Endothelial cell of umbilical vein (primary cell): ENCODE results near the gene LRRC28.

Experiments
- EZH2 ChIP-seq: IDR thresholded peaks from 2 replicates; pipeline ENCODE4 v1.6.1; 2012; ENCODE audit warnings: borderline replicate concordance, low read depth, mild to moderate bottlenecking, moderate library complexity, low read length, inconsistent platforms; ENCODE audit not compliant: severe bottlenecking
- FOS ChIP-seq: IDR thresholded peaks from 2 replicates; pipeline ENCODE4 v1.6.1; 2011; ENCODE audit warnings: mild to moderate bottlenecking, low read length, moderate library complexity, borderline replicate concordance; ENCODE audit not compliant: insufficient read depth
- GATA2 ChIP-seq: IDR thresholded peaks from 2 replicates; pipeline ENCODE4 v1.7.0; 2011; ENCODE audit warnings: low read depth, mild to moderate bottlenecking, moderate library complexity, mixed read lengths, low read length; ENCODE audit not compliant: insufficient read length, insufficient read depth
- JUN ChIP-seq: IDR thresholded peaks from 2 replicates; pipeline ENCODE4 v1.6.1; 2011; ENCODE audit warnings: borderline replicate concordance, low read depth; ENCODE audit not compliant: insufficient read length, insufficient read depth
- MAX ChIP-seq: IDR thresholded peaks from 2 replicates; pipeline ENCODE4 v1.6.1; 2011; ENCODE audit not compliant: insufficient read depth, insufficient read length
- MYC ChIP-seq: IDR thresholded peaks from one replicate; pipeline ENCODE4 v1.6.1; 2011; ENCODE audit warnings: mild to moderate bottlenecking, low read depth, low read length
- POLR2A ChIP-seq: IDR thresholded peaks from 2 replicates; pipeline ENCODE4 v1.6.1; 2012; ENCODE audit warnings: low read depth, mild to moderate bottlenecking, control low read depth, low read length
- POLR2AphosphoS5 ChIP-seq: IDR thresholded peaks from 2 replicates; pipeline ENCODE4 v1.6.1; 2012; ENCODE audit warnings: low read depth, mild to moderate bottlenecking, control low read depth, low read length, moderate library complexity; ENCODE audit not compliant: insufficient read depth
- TF ChIP-seq, protein P1 (sequence below), 2 donors: IDR thresholded peaks; 1 replicate in 1 of 2; 2 replicates in 1 of 2; pipeline ENCODE4 v1.5.1; 2011; ENCODE audit warnings: low read length in 2 of 2, mild to moderate bottlenecking in 2 of 2, moderate library complexity in 2 of 2, control low read depth in 1 of 2, inconsistent platforms in 1 of 2, low read depth in 1 of 2; ENCODE audit not compliant: insufficient read depth in 1 of 2; ENCODE audit errors: extremely low read depth in 1 of 2

DNA sequence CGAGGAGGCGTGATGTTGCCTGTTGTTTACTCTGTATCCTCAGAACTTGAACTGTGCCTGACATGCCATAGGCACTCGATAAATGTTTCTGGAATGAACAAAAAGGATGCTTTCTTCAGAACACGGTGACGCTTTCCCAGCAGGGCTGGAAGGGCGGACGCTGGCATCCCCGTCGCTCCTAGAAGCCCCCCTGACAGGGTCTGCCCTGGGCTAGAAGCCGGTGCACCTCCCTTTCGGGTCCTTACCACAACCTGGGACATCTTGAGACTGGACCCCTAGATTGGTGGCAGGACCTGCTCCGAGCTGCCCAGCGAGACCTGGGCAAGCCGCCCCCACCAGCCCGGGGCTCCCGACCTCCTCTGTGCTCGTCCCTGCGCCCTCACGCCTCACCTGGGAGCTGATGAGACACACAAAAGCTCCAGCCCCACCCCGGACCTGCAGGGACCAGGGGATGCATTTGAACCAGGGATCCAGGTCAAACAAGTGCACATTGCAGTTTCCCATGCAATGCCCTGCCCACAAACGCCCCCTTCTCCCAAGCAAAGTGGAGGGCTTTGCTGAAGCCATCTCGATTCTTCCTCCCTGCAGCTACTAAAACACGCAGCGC, 183.3 kb downstream of the LRRC28 start:
- TF ChIP-seq, protein P1, sequence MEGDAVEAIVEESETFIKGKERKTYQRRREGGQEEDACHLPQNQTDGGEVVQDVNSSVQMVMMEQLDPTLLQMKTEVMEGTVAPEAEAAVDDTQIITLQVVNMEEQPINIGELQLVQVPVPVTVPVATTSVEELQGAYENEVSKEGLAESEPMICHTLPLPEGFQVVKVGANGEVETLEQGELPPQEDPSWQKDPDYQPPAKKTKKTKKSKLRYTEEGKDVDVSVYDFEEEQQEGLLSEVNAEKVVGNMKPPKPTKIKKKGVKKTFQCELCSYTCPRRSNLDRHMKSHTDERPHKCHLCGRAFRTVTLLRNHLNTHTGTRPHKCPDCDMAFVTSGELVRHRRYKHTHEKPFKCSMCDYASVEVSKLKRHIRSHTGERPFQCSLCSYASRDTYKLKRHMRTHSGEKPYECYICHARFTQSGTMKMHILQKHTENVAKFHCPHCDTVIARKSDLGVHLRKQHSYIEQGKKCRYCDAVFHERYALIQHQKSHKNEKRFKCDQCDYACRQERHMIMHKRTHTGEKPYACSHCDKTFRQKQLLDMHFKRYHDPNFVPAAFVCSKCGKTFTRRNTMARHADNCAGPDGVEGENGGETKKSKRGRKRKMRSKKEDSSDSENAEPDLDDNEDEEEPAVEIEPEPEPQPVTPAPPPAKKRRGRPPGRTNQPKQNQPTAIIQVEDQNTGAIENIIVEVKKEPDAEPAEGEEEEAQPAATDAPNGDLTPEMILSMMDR (IDR thresholded peaks at IDR 0.05; ENCODE audit: extremely low read depth in 1 of 2, insufficient read depth in 1 of 2, low read depth in 1 of 2, low read length in 2 of 2) = no peak
- TF ChIP-seq POLR2A (no peak), MYC (no peak), MAX (no peak), POLR2AphosphoS5 (no peak), EZH2 (no peak), GATA2 (no peak), FOS (no peak), JUN (no peak)
